B cell (primary cell): ENCODE measurements around the gene VWA8. TPM values are rescaled to one million over a fixed set of nuclear protein-coding genes. Genes with fewer than 3 reads are reported as not detected.

Experiments
- ATAC-seq: fragments of 200-7000 bp; cut with Tn5 transposase; one replicate; pipeline ENCODE4 v1.10.0; 2021; ENCODE audit warnings: low read depth, mild to moderate bottlenecking, moderate number of reproducible peaks, moderate library complexity
- CTCF ChIA-PET: fragments of 350-600 bp; sonication (Branson Sonifier 250); formaldehyde crosslinking; loops from one replicate; lab custom pipeline; 2021; ENCODE audit warnings: antibody characterized with exemption, inconsistent platforms; lab: Charles Lee
- POLR2A ChIA-PET: fragments of 350-600 bp; sonication (Branson Sonifier 250); formaldehyde crosslinking; loops from one replicate; lab custom pipeline; 2021; ENCODE audit warnings: antibody characterized with exemption; lab: Charles Lee
- DNase-seq: peaks from one replicate; pipeline ENCODE4 v3.0.0; 2013
- H2AFZ ChIP-seq: 2 replicates; pipeline ENCODE4 v1.6.1; 2012; ENCODE audit warnings: mild to moderate bottlenecking, low read depth, low read length; ENCODE audit not compliant: insufficient read depth, poor library complexity, severe bottlenecking
- H3K27ac ChIP-seq, 2 donors: 1 replicate in 1 of 2; 2 replicates in 1 of 2; pipeline ENCODE4 v1.5.1; 2012 to 2013; ENCODE audit warnings: low read length in 2 of 2, mild to moderate bottlenecking in 2 of 2, moderate library complexity in 1 of 2
- H3K27me3 ChIP-seq, 4 experiments: fragments of 200-600 bp in 1 of 4; sonication (generic) in 1 of 4; replicated peaks in 1 of 4; 1 replicate in 2 of 4; 2 replicates in 2 of 4; pipeline versions ENCODE4 v1.6.1 to v1.7.0; 2013 to 2016; ENCODE audit warnings: low read length in 3 of 4, mild to moderate bottlenecking in 2 of 4, mixed read lengths in 1 of 4, moderate library complexity in 1 of 4; ENCODE audit not compliant: insufficient read depth in 4 of 4, control insufficient read depth in 3 of 4; ENCODE audit errors: control extremely low read depth in 1 of 4
- H3K36me3 ChIP-seq, 2 experiments: replicated peaks in 1 of 2; 1 replicate in 1 of 2; 2 replicates in 1 of 2; pipeline versions ENCODE4 v1.6.1 to v1.7.1; 2013; ENCODE audit warnings: low read length in 1 of 2; ENCODE audit not compliant: insufficient read depth in 2 of 2, control insufficient read depth in 1 of 2; ENCODE audit errors: control extremely low read depth in 1 of 2, extremely low read depth in 1 of 2
- H3K4me1 ChIP-seq, 2 donors: fragments of 200-600 bp in 1 of 2; sonication (generic) in 1 of 2; 1 replicate in 1 of 2; 2 replicates in 1 of 2; pipeline versions ENCODE4 v1.5.1 to v1.6.1; 2013 to 2017; ENCODE audit warnings: low read length in 2 of 2; ENCODE audit not compliant: control insufficient read depth in 2 of 2, insufficient read depth in 2 of 2
- H3K4me2 ChIP-seq: replicated peaks from 2 replicates; pipeline ENCODE3; 2012; ENCODE audit warnings: mild to moderate bottlenecking, low read depth, low read length; ENCODE audit not compliant: poor library complexity, severe bottlenecking
- H3K4me3 ChIP-seq, 5 experiments: fragments of 200-600 bp in 1 of 5; sonication (generic) in 1 of 5; 1 replicate in 3 of 5; 2 replicates in 2 of 5; pipeline versions ENCODE4 v1.5.1 to v1.7.0; 2011 to 2016; ENCODE audit warnings: low read length in 4 of 5, mild to moderate bottlenecking in 4 of 5, low read depth in 2 of 5, control low read depth in 1 of 5, moderate library complexity in 1 of 5; ENCODE audit not compliant: insufficient read depth in 1 of 5; ENCODE audit errors: control extremely low read depth in 1 of 5, extremely low read depth in 1 of 5
- H3K79me2 ChIP-seq: fragments of 200-600 bp; sonication (generic); one replicate; pipeline ENCODE4 v1.6.0; 2016; ENCODE audit warnings: low read length; ENCODE audit not compliant: control insufficient read depth, insufficient read depth
- H3K9ac ChIP-seq: fragments of 200-600 bp; sonication (generic); 2 replicates; pipeline ENCODE4 v1.6.1; 2017; ENCODE audit warnings: mild to moderate bottlenecking, low read length, moderate library complexity
- H3K9me3 ChIP-seq, 3 donors: one replicate each; pipeline versions ENCODE4 v1.6.1 to v1.7.1; 2013; ENCODE audit warnings: low read length in 2 of 3; ENCODE audit not compliant: control insufficient read depth in 2 of 3, insufficient read depth in 1 of 3; ENCODE audit errors: control extremely low read depth in 1 of 3
- H4K20me1 ChIP-seq: 2 replicates; pipeline ENCODE4 v1.6.0; 2012; ENCODE audit warnings: mild to moderate bottlenecking, low read length; ENCODE audit not compliant: insufficient read depth, control insufficient read depth, poor library complexity, severe bottlenecking
- H3K27ac Mint-ChIP-seq: one replicate; pipeline ENCODE4 v1.8.0; 2021; ENCODE audit warnings: mixed read lengths
- H3K27me3 Mint-ChIP-seq: one replicate; pipeline ENCODE4 v1.8.0; 2021; ENCODE audit warnings: mixed read lengths
- H3K4me1 Mint-ChIP-seq: one replicate; pipeline ENCODE4 v1.8.0; 2021; ENCODE audit warnings: mixed read lengths
- H3K4me3 Mint-ChIP-seq: one replicate; pipeline ENCODE4 v1.8.0; 2021; ENCODE audit warnings: mixed read lengths
- H3K9me3 Mint-ChIP-seq: one replicate; pipeline ENCODE4 v1.8.0; 2022; ENCODE audit warnings: mixed read lengths; ENCODE audit not compliant: insufficient read depth
- CTCF ChIP-seq: fragments of 200-600 bp; IDR thresholded peaks from one replicate; pipeline ENCODE4 v1.8.0; 2022; ENCODE audit warnings: antibody characterized with exemption, mild to moderate bottlenecking
- EZH2 ChIP-seq: IDR thresholded peaks from 2 replicates; pipeline ENCODE4 v1.6.1; 2012; ENCODE audit warnings: borderline replicate concordance, low read depth, mild to moderate bottlenecking, moderate library complexity, low read length; ENCODE audit not compliant: insufficient read depth, poor library complexity, severe bottlenecking
- WGBS: methylation state at CpG from one replicate; pipeline ENCODE4 v1.1.5; 2013; ENCODE audit warnings: missing lambda C conversion rate; ENCODE audit not compliant: insufficient coverage; 5-methylcytosine and 5-hydroxymethylcytosine counted together
- intact Hi-C: fragments of 100-400 bp; cut with micrococcal nuclease; formaldehyde crosslinking; loops from one replicate; pipeline ENCODE4 v1.10.0; 2022
- polyA plus RNA-seq: library from polyadenylated mRNA; depleted of rRNA; stranded (reverse); fragments of >200 nt; gene quantifications from 2 replicates; pipeline ENCODE4 v1.2.3, GENCODE V29; 2012
- total RNA-seq, 2 donors: library from RNA; stranded (reverse); fragments of 120-200 nt in 1 of 2; gene quantifications; 1 replicate in 1 of 2; 2 replicates in 1 of 2; pipeline versions ENCODE4 v1.2.3 to v1.2.4, GENCODE V29; 2013 to 2022

Gene VWA8
- total and polyA plus RNA-seq, 2 donors (not counting 1 experiment from before 2014, with no cell fraction given), result 6.0 to 19.7 TPM

DNA sequence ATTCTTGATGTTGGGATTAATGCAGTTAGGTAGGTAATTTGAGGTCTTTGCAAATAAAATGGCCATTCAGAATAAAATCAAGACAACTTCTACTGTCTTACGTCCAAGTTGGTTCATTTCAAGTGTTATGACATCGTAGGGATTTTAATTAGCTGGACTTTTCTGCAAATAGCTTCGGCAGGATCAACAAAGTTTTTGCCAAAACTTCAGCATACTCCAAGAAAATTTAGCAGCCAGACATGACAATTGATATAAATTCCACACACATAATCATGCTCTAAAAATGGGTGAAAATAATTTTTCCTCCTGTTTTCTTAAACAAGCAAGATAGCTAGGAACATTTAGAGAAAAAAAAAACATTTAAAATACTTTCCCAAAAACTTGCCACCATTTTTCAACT lies 344.8 kb downstream of the VWA8 start:
- 100% methylated on average over 1 of the region's 3 CpGs for WGBS
- H3K4me1 ChIP-seq, result no peaks in the 10 kb centered on the region
- no peaks in the 10 kb centered on the region for H3K79me2 ChIP-seq
- H3K36me3 ChIP-seq, result peaks cover 0 to 2% of the 10 kb centered on the region in 2 experiments
- DNase-seq (no peak), ATAC-seq (no peak)
- no peak overlapping the region for H3K27ac ChIP-seq
- Mint-ChIP-seq H3K27me3 (no peaks in the 10 kb centered on the region), H3K4me1 (no peaks in the 10 kb centered on the region), H3K9me3 (no peaks in the 10 kb centered on the region), H3K4me3 (no peak overlapping the region), H3K27ac (no peak overlapping the region)
- no peak overlapping the region for H3K4me2 ChIP-seq
- TF ChIP-seq CTCF, result no peak
- no peak for TF ChIP-seq EZH2
- H3K27me3 ChIP-seq, result no peaks in the 10 kb centered on the region
- no peak overlapping the region for H3K4me3 ChIP-seq
- intact Hi-C loops, result no loop called here
- POLR2A ChIA-PET, result no interaction called here
- H3K9me3 ChIP-seq, result no peaks in the 10 kb centered on the region
- H4K20me1 ChIP-seq, result no peaks in the 10 kb centered on the region
- CTCF ChIA-PET, result no interaction called here
- no peak overlapping the region for H3K9ac ChIP-seq
- H2AFZ ChIP-seq, result no peak overlapping the region

DNA sequence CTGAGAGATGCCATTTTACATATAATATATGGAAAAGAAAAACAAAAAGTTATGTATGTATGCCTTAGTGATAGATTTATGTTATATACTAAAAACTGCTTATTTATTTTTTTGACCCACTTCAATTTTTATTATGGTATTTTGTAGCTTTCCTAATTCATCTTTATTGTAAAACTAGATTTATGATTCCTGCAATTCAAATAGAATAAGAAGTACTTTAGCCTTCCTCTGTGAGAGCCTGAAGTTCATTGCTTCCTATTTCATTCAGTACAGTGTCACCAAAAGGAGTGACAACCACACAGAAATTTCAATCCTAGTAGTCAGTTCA lies 345.4 kb downstream of the VWA8 start:
- H4K20me1 ChIP-seq, result no peaks in the 10 kb centered on the region
- H3K4me3 Mint-ChIP-seq, result no peak overlapping the region
- H3K9me3 ChIP-seq, result no peaks in the 10 kb centered on the region
- intact Hi-C loops, result no loop called here
- no peak for DNase-seq
- no peak overlapping the region for H2AFZ ChIP-seq
- no peaks in the 10 kb centered on the region for H3K4me1 ChIP-seq
- H3K4me3 ChIP-seq, result no peak overlapping the region
- ChIA-PET CTCF (no interaction called here), POLR2A (no interaction called here)
- no peaks in the 10 kb centered on the region for H3K9me3 Mint-ChIP-seq
- no peak for TF ChIP-seq EZH2
- no peak for TF ChIP-seq CTCF
- H3K27me3 Mint-ChIP-seq, result no peaks in the 10 kb centered on the region
- no peak overlapping the region for H3K9ac ChIP-seq
- no peaks in the 10 kb centered on the region for H3K79me2 ChIP-seq
- H3K27ac ChIP-seq, result no peak overlapping the region
- H3K27me3 ChIP-seq, result no peaks in the 10 kb centered on the region
- H3K36me3 ChIP-seq, result peaks cover 2 to 4% of the 10 kb centered on the region in 2 experiments
- no peaks in the 10 kb centered on the region for H3K4me1 Mint-ChIP-seq
- no peak overlapping the region for H3K27ac Mint-ChIP-seq
- H3K4me2 ChIP-seq, result no peak overlapping the region
- ATAC-seq, result no peak
